ENCODE data around the gene FAM50A.
"Not testable (repeated sequence)": the region's sequence is repeated elsewhere in the genome, so short reads cannot be mapped to it uniquely, and the experiment has no call there.

FAM50A gene

DNA sequence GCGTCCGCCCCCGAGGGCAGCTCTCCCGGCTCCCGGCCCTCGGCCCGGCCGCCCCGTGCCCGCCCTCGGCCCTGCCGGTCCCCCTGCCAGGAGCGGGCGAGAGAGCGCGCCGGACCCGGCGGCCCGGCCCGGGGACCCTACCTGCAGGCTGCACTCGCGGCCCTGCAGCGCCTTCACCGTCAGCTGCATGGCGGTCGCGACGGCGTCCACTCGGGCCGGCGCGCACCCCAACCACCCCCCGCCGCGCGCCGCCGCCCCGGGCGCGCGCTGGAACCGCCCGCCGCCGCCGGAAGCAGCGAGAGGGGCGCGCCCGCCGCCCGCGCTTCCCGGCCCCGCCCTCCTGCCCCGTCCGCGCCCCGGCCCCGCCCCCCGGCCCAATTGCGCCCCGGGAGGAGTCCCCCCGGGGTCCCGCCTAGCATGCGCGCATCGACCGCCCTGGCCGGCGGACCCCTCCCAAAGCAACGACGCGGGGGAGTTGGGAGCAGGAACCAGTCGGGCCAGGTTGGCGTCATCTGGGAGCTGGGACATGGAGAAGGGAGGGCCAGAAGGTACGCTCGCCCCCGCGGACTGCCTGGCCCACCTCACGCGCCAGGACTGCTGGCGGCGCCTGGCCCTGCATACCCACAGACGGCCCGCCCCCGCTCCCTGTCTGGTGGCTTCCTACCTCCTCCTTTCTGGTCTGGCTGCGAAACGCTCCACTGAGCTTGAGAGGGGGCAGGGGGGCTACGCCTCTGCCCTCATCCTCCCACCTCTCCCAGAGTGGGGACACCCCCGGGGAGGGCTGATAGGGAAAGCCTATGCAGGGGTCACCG, 42.7 kb downstream of the FAM50A start, which contains the start of gene UBL4A:
Gene UBL4A (minus strand): TSS at position 220 of the 812 bp plus-strand sequence. CDS start 31 bp downstream, at position 189.
- H3K36me3 Mint-ChIP-seq (ENCODE audit: low read depth): peaks cover 16% of the 10 kb centered on the region

GRCh38 chrX:154487518-154488290, 43.8 kb downstream of the FAM50A start:
- Mint-ChIP-seq H3K27me3 (ENCODE audit: low read depth) (no peaks in the 10 kb centered on the region), H3K4me1 (ENCODE audit: low read depth) (peaks cover 13% of the 10 kb centered on the region), H3K27ac (no peak overlapping the region), H3K36me3 (ENCODE audit: low read depth) (peaks cover 13% of the 10 kb centered on the region), H3K4me3 (peak overlapping the region; percentile 72), H3K9me3 (no peaks in the 10 kb centered on the region)

More for the DNA sequence above, 42.7 kb downstream of the FAM50A start, which contains the start of gene UBL4A:
- Mint-ChIP-seq H3K4me3 (peak within 1 kb of the TSS; percentile 72), H3K9me3 (no peaks in the 10 kb centered on the region), H3K27me3 (ENCODE audit: low read depth) (no peaks in the 10 kb centered on the region), H3K4me1 (ENCODE audit: low read depth) (peaks cover 13% of the 10 kb centered on the region), H3K27ac (peak within 1 kb of the TSS; percentile 57)

- peaks cover 11% of the 10 kb centered on the region for H3K4me1 Mint-ChIP-seq (ENCODE audit: low read depth)
- H3K36me3 Mint-ChIP-seq (ENCODE audit: low read depth): peaks cover 11% of the 10 kb centered on the region
- H3K27me3 Mint-ChIP-seq (ENCODE audit: low read depth): no peaks in the 10 kb centered on the region
- no peak overlapping the region for H3K27ac Mint-ChIP-seq
- H3K9me3 Mint-ChIP-seq: no peaks in the 10 kb centered on the region
- no peak overlapping the region for H3K4me3 Mint-ChIP-seq
Measured at GRCh38 chrX:154488336-154489075, 44.6 kb downstream of the FAM50A start.

DNA sequence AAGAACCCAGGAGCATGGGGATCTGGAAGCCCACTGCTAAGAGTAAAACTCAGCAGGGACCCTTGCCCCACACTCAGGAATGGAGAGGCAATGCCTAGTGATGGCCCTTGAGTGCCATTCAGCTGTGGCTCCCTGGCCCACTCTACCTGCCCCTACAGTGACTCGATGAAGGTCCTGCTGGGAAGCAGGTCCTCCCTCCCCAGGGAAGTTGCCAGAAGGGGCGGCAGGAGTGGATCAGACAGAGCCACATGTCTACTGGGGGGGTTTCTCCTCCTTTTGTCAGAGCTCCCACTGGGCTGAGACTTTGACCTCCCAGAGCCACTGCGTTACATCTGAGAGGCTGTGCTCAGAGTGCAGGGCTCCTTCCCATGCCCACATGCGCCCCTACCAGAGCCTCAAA, 45.2 kb downstream of the FAM50A start:
- H3K27ac Mint-ChIP-seq: peak overlapping the region; percentile 83
- H3K9me3 Mint-ChIP-seq: no peaks in the 10 kb centered on the region
- H3K36me3 Mint-ChIP-seq (ENCODE audit: low read depth): peaks cover 10% of the 10 kb centered on the region
- H3K4me1 Mint-ChIP-seq (ENCODE audit: low read depth): peaks cover 11% of the 10 kb centered on the region
- peak overlapping the region; percentile 89 for H3K4me3 Mint-ChIP-seq
- H3K27me3 Mint-ChIP-seq (ENCODE audit: low read depth): no peaks in the 10 kb centered on the region

- H3K4me1 Mint-ChIP-seq (ENCODE audit: low read depth): peaks cover 11% of the 10 kb centered on the region
- H3K4me3 Mint-ChIP-seq: peak overlapping the region; percentile 89
- H3K9me3 Mint-ChIP-seq: no peaks in the 10 kb centered on the region
- H3K27me3 Mint-ChIP-seq (ENCODE audit: low read depth): no peaks in the 10 kb centered on the region
- H3K36me3 Mint-ChIP-seq (ENCODE audit: low read depth): peaks cover 8% of the 10 kb centered on the region
- H3K27ac Mint-ChIP-seq: peak overlapping the region; percentile 83
Measured at GRCh38 chrX:154490021-154490413, 46.1 kb downstream of the FAM50A start.

GRCh38 chrX:154490414-154491083, 46.6 kb downstream of the FAM50A start, which contains the start of gene SLC10A3:
SLC10A3 (minus strand) TSS chrX:154490629; CDS start chrX:154488940, 1,689 bp downstream.
- H3K9me3 Mint-ChIP-seq: no peaks in the 10 kb centered on the region
- peaks cover 8% of the 10 kb centered on the region for H3K36me3 Mint-ChIP-seq (ENCODE audit: low read depth)
- H3K27ac Mint-ChIP-seq: peak within 1 kb of the TSS; percentile 93
- H3K27me3 Mint-ChIP-seq (ENCODE audit: low read depth): no peaks in the 10 kb centered on the region
- H3K4me1 Mint-ChIP-seq (ENCODE audit: low read depth): peaks cover 11% of the 10 kb centered on the region
- H3K4me3 Mint-ChIP-seq: peak within 1 kb of the TSS; percentile 89

- Mint-ChIP-seq H3K9me3 (no peaks in the 10 kb centered on the region), H3K36me3 (ENCODE audit: low read depth) (peaks cover under 1% of the 10 kb centered on the region), H3K4me1 (ENCODE audit: low read depth) (peaks cover 3% of the 10 kb centered on the region), H3K4me3 (no peak overlapping the region), H3K27me3 (ENCODE audit: low read depth) (no peaks in the 10 kb centered on the region), H3K27ac (no peak overlapping the region)
Measured at GRCh38 chrX:154494715-154495114, 50.8 kb downstream of the FAM50A start.

- no peaks in the 10 kb centered on the region for H3K27me3 Mint-ChIP-seq (ENCODE audit: low read depth)
- no peak overlapping the region for H3K4me3 Mint-ChIP-seq
- no peak overlapping the region for H3K27ac Mint-ChIP-seq
- H3K9me3 Mint-ChIP-seq: no peaks in the 10 kb centered on the region
- H3K36me3 Mint-ChIP-seq (ENCODE audit: low read depth): no peaks in the 10 kb centered on the region
- H3K4me1 Mint-ChIP-seq (ENCODE audit: low read depth): peaks cover 2% of the 10 kb centered on the region
Measured at GRCh38 chrX:154495472-154495922, 51.6 kb downstream of the FAM50A start.

DNA sequence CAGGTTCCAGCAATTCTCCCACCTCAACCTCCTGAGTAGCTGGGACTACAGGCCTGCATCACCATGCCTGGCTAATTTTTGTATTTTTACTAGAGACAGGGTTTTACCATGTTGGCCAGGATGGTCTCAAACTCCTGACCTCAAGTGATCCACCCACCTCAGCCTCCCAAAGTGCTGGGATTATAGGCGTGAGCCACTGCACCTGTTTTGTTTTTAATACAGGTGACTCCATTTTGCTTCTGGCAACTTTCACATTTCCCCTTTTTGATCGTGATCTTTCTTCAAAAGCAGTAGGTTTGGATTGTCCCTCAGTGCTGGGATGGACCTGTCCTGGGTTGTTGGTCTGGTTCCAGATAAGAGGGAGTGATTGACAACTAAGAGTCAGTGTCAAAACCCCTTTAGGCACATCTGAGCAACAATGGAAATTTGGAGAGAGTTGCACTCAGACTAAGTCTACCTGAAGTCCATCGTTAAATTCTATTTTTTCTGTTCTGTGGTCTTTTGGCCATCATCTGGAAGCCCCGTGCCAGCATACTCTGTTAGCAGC, 52.7 kb downstream of the FAM50A start:
- H3K36me3 Mint-ChIP-seq (ENCODE audit: low read depth); H3K27ac Mint-ChIP-seq; H3K27me3 Mint-ChIP-seq (ENCODE audit: low read depth); H3K4me3 Mint-ChIP-seq; H3K4me1 Mint-ChIP-seq (ENCODE audit: low read depth); H3K9me3 Mint-ChIP-seq: not testable (repeated sequence)

Measured in T-helper 1 cell treated with Interleukin-12 subunit alpha and Interleukin-12 subunit beta and Interleukin-4 antibody, amounts not matched to agents 30 μg/mL and 1 μg/mL, for 36 hours (primary cell).